CD14-positive monocyte (primary cell): Measurements from ENCODE around the gene CHRM4. TPM values are rescaled to one million over a fixed set of nuclear protein-coding genes. Genes with fewer than 3 reads are reported as not detected.

Experiments used
- DNase-seq, 3 donors: peaks; one replicate each; pipeline ENCODE4 v3.0.0-alpha.2; 2011 to 2022
- H2AFZ ChIP-seq: 2 replicates; pipeline ENCODE4 v1.6.0; 2012; ENCODE audit warnings: mild to moderate bottlenecking, low read depth, low read length, inconsistent platforms; ENCODE audit not compliant: insufficient read depth, poor library complexity, severe bottlenecking
- H3K27ac ChIP-seq, 2 donors: 1 replicate in 1 of 2; 2 replicates in 1 of 2; pipeline ENCODE4 v1.5.1; 2012 to 2013; ENCODE audit warnings: low read length in 2 of 2, control low read depth in 1 of 2, inconsistent platforms in 1 of 2, low read depth in 1 of 2, mild to moderate bottlenecking in 1 of 2
- H3K27me3 ChIP-seq, 2 donors: one replicate each; pipeline versions ENCODE4 v1.6.0 to v1.6.1; 2011 to 2013; ENCODE audit warnings: low read length in 2 of 2; ENCODE audit not compliant: control insufficient read depth in 2 of 2, insufficient read depth in 2 of 2
- H3K36me3 ChIP-seq, 2 donors: replicated peaks in 1 of 2; 1 replicate in 1 of 2; 2 replicates in 1 of 2; pipeline versions ENCODE4 v1.5.1 to v1.6.1; 2012 to 2013; ENCODE audit warnings: low read length in 2 of 2, control low read depth in 1 of 2, inconsistent platforms in 1 of 2, mild to moderate bottlenecking in 1 of 2; ENCODE audit not compliant: insufficient read depth in 2 of 2, control insufficient read depth in 1 of 2
- H3K4me1 ChIP-seq, 2 donors: 1 replicate in 1 of 2; 2 replicates in 1 of 2; pipeline versions ENCODE4 v1.5.1 to v1.6.1; 2012 to 2013; ENCODE audit warnings: low read length in 2 of 2, control low read depth in 1 of 2, inconsistent platforms in 1 of 2, mild to moderate bottlenecking in 1 of 2, moderate library complexity in 1 of 2; ENCODE audit not compliant: insufficient read depth in 2 of 2, control insufficient read depth in 1 of 2
- H3K4me2 ChIP-seq: replicated peaks from 2 replicates; pipeline ENCODE3; 2012; ENCODE audit warnings: low read length, moderate library complexity, mild to moderate bottlenecking; ENCODE audit not compliant: poor library complexity, severe bottlenecking; ENCODE audit errors: extremely low read depth
- H3K4me3 ChIP-seq, 3 experiments: fragments of 200-600 bp in 1 of 3; sonication (generic) in 1 of 3; replicated peaks in 1 of 3; 1 replicate in 2 of 3; 2 replicates in 1 of 3; pipeline ENCODE4 v1.5.1; 2011 to 2013; ENCODE audit warnings: low read length in 3 of 3, mild to moderate bottlenecking in 3 of 3, control low read depth in 2 of 3, low read depth in 2 of 3, inconsistent platforms in 1 of 3, moderate library complexity in 1 of 3
- H3K79me2 ChIP-seq: 2 replicates; pipeline ENCODE4 v1.6.0; 2012; ENCODE audit warnings: mild to moderate bottlenecking, control low read depth, inconsistent platforms, low read length, moderate library complexity; ENCODE audit not compliant: insufficient read depth
- H3K9ac ChIP-seq: 2 replicates; pipeline ENCODE4 v1.6.0; 2017; ENCODE audit warnings: low read length, mild to moderate bottlenecking; ENCODE audit not compliant: insufficient read depth, poor library complexity, severe bottlenecking
- H3K9me3 ChIP-seq, 2 donors: replicated peaks in 1 of 2; 1 replicate in 1 of 2; 2 replicates in 1 of 2; pipeline versions ENCODE4 v1.5.1 to v1.6.1; 2012 to 2013; ENCODE audit warnings: low read length in 2 of 2, control low read depth in 1 of 2; ENCODE audit not compliant: control insufficient read depth in 1 of 2, insufficient read depth in 1 of 2
- H4K20me1 ChIP-seq: 2 replicates; pipeline ENCODE4 v1.6.0; 2012; ENCODE audit warnings: mild to moderate bottlenecking, low read length, control low read depth, moderate library complexity; ENCODE audit not compliant: insufficient read depth
- H3K27ac Mint-ChIP-seq, 7 donors: one replicate each; pipeline ENCODE4 v1.8.0; 2020; ENCODE audit warnings: mild to moderate bottlenecking in 7 of 7, mixed read lengths in 7 of 7, moderate library complexity in 6 of 7, inconsistent platforms in 2 of 7
- H3K27me3 Mint-ChIP-seq, 3 donors: one replicate each; pipeline ENCODE4 v1.8.0; 2021 to 2022; ENCODE audit warnings: low read depth in 3 of 3, mild to moderate bottlenecking in 3 of 3, mixed read lengths in 3 of 3, moderate library complexity in 3 of 3, inconsistent platforms in 1 of 3
- H3K36me3 Mint-ChIP-seq, 2 donors: one replicate each; pipeline ENCODE4 v1.8.0; 2020; ENCODE audit warnings: mixed read lengths in 2 of 2, inconsistent platforms in 1 of 2, mild to moderate bottlenecking in 1 of 2
- H3K4me1 Mint-ChIP-seq: one replicate; pipeline ENCODE4 v1.8.0; 2020; ENCODE audit warnings: mild to moderate bottlenecking, mixed read lengths
- H3K4me3 Mint-ChIP-seq, 2 donors: one replicate each; pipeline ENCODE4 v1.8.0; 2020; ENCODE audit warnings: mild to moderate bottlenecking in 2 of 2, mixed read lengths in 2 of 2, moderate library complexity in 1 of 2
- H3K9me3 Mint-ChIP-seq, 7 donors: one replicate each; pipeline ENCODE4 v1.8.0; 2020 to 2022; ENCODE audit warnings: mixed read lengths in 7 of 7, mild to moderate bottlenecking in 6 of 7, moderate library complexity in 6 of 7, inconsistent platforms in 2 of 7
- CTCF ChIP-seq: fragments of 200-600 bp; IDR thresholded peaks from one replicate; pipeline ENCODE4 v1.8.0; 2022; ENCODE audit warnings: antibody characterized with exemption, mild to moderate bottlenecking
- WGBS: methylation state at CpG from one replicate; pipeline ENCODE4 v1.1.5; 2013; ENCODE audit warnings: missing lambda C conversion rate; ENCODE audit not compliant: insufficient coverage; 5-methylcytosine and 5-hydroxymethylcytosine counted together
- intact Hi-C, 2 donors: fragments of 100-400 bp; cut with micrococcal nuclease; formaldehyde crosslinking; loops; one replicate each; pipeline versions ENCODE4 v1.15.0 to v1.15.1; 2023
- polyA plus RNA-seq, 3 donors: library from polyadenylated mRNA; depleted of rRNA in 1 of 3; unstranded in 2 of 3; stranded (reverse) in 1 of 3; fragments of 300-500 nt in 2 of 3; fragments of >200 nt in 1 of 3; fragmentation: Illumina TruSeq in 2 of 3; gene quantifications; 1 replicate in 2 of 3; 2 replicates in 1 of 3; pipeline ENCODE4 v1.2.3, GENCODE V29; 2012 to 2021

CHRM4 gene
- polyA plus RNA-seq, 3 donors: 0.15 to 0.57 TPM; not detected in 1

- H3K4me2 ChIP-seq: peak overlapping the region; percentile 47
- no peak overlapping the region for H3K9ac ChIP-seq
- peak overlapping the region in 6 of 7 donors; percentile 26 to 91 (median 65) for H3K27ac Mint-ChIP-seq
- H3K79me2 ChIP-seq: peaks cover 5% of the 10 kb centered on the region
- peaks cover 31 to 42% (median 35%) of the 10 kb centered on the region in 3 donors for H3K27me3 Mint-ChIP-seq
- peak overlapping the region in 1 of 2 donors; percentile 57 for H3K4me3 Mint-ChIP-seq
- DNase-seq: no peak
- peak overlapping the region in 1 of 2 donors; percentile 38 for H3K27ac ChIP-seq
- H2AFZ ChIP-seq: no peak overlapping the region
- no peak for TF ChIP-seq CTCF
- 80% methylated on average over 8 of the region's 11 CpGs for WGBS
- peaks cover 7 to 12% of the 10 kb centered on the region in 2 donors for H3K36me3 Mint-ChIP-seq
- peaks cover 0 to 9% (median 2%) of the 10 kb centered on the region in 7 donors for H3K9me3 Mint-ChIP-seq
- H3K4me1 Mint-ChIP-seq: peaks cover 86% of the 10 kb centered on the region
- peak overlapping the region in 1 of 3 experiments; percentile 56 for H3K4me3 ChIP-seq
- H3K9me3 ChIP-seq: peaks cover 0 to 7% of the 10 kb centered on the region in 2 donors
- peaks cover 89 to 94% of the 10 kb centered on the region in 2 donors for H3K4me1 ChIP-seq
- peaks cover 14 to 31% of the 10 kb centered on the region in 2 donors for H3K27me3 ChIP-seq
- H4K20me1 ChIP-seq: peaks cover 15% of the 10 kb centered on the region
- intact Hi-C loops: no loop called here
- no peaks in the 10 kb centered on the region for H3K36me3 ChIP-seq
Observed at GRCh38 chr11:46335890-46336562, 55.5 kb downstream of the CHRM4 start.

- peaks cover 89 to 94% of the 10 kb centered on the region in 2 donors for H3K4me1 ChIP-seq
- H3K4me3 ChIP-seq: no peak overlapping the region
- no peak overlapping the region for H3K4me2 ChIP-seq
- no peak for TF ChIP-seq CTCF
- Mint-ChIP-seq H3K4me1 (peaks cover 86% of the 10 kb centered on the region), H3K4me3 (no peak overlapping the region), H3K9me3 (peaks cover 0 to 9% (median 4%) of the 10 kb centered on the region in 7 donors), H3K27ac (peak overlapping the region in 3 of 7 donors; percentile 18 to 80 (median 53)), H3K36me3 (peaks cover 7 to 15% of the 10 kb centered on the region in 2 donors), H3K27me3 (peaks cover 38 to 50% (median 42%) of the 10 kb centered on the region in 3 donors)
- intact Hi-C loops: no loop called here
- H4K20me1 ChIP-seq: peaks cover 15% of the 10 kb centered on the region
- no peak overlapping the region for H3K27ac ChIP-seq
- DNase-seq: no peak
- WGBS: 80% methylated on average over 1 of the region's 6 CpGs
- peaks cover 2% of the 10 kb centered on the region for H3K79me2 ChIP-seq
- no peak overlapping the region for H2AFZ ChIP-seq
- H3K9me3 ChIP-seq: peaks cover 0 to 7% of the 10 kb centered on the region in 2 donors
- H3K36me3 ChIP-seq: no peaks in the 10 kb centered on the region
- H3K9ac ChIP-seq: no peak overlapping the region
- peaks cover 14 to 38% of the 10 kb centered on the region in 2 donors for H3K27me3 ChIP-seq
Observed at GRCh38 chr11:46335271-46335670, 56.3 kb downstream of the CHRM4 start.
